GM21786 (cell line): ENCODE results near the gene CTH.
"Not testable (repeated sequence)": the region's sequence is repeated elsewhere in the genome, so short reads cannot be mapped to it uniquely, and the experiment has no call there.

Experiments used
- ATAC-seq: cut with Tn5 transposase; IDR thresholded peaks from one replicate; pipeline ENCODE4 v1.9.1; 2021; ENCODE audit not compliant: unreplicated experiment

The CTH gene

DNA sequence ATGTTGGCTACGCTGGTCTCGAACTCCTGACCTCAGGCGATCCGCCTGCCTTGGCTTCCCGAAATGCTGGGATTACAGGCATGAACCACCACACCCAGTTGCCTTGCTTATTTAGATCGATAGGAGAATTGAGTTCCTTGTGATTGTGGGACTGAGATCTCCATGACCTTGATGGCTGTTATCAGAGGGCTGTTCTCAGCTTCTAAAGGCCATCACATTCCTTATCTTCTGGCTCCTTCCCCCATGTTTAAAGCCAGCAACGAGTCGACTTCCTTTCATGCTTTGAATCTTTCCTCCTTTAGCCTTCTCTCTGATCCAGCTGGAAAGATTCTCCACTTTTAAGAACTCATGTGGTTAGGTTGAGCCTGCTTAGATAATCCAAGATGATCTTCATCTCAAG lies 38.0 kb downstream of the CTH start:
- no peak for ATAC-seq

DNA sequence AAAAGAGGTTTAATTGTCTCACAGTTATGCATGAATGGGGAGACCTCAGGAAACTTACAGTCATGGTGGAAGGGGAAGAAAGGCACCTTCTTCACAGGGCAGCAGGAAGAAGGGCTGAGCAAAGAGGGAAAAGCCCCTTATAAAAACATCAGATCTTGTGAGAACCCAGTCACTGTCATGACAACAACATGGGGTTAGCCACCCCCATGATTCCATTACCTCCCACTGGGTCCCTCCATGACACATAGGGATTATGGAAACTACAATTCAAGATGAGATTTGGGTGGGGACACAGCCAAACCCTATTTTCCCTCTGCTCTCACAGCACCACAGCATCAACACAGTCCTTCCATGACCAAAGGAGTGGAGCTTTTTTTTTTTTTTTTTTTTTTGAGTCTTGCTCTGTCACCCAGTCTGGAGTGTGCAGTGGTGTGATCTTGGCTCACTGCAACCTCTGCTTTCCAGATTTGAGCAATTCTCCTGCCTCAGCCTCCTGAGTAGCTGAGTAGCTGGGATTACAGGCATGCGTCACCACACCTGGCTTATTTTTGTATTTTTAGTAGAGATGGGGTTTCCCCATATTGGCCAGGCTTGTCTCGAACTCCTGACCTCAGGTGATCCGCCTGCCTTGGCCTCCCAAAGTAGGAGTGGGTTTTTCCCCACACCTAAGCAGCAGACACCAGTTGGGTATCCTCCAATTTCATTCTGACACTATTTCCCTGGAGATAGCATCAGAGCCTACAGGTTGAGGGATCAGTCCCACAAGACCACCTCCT lies 41.3 kb downstream of the CTH start:
- not testable (repeated sequence) for ATAC-seq

DNA sequence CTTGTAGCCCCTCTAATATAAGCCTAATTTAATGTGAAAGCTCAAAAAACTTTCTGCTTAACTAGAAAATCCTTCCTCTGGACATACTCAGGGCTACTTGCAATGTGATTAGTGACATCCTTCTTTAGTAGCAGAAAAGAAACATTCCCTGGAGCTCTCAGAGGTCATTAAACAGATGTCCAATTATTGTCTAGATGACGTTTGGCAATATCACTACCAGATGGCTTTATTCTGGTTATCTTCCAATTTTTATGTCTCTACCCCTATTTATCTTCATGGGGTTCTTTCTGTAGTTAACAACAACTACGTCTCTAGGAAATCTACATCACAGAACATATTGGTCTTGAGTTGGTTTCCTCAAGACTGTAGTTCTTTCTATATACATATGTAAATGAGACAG lies 44.2 kb downstream of the CTH start:
- no peak for ATAC-seq

DNA sequence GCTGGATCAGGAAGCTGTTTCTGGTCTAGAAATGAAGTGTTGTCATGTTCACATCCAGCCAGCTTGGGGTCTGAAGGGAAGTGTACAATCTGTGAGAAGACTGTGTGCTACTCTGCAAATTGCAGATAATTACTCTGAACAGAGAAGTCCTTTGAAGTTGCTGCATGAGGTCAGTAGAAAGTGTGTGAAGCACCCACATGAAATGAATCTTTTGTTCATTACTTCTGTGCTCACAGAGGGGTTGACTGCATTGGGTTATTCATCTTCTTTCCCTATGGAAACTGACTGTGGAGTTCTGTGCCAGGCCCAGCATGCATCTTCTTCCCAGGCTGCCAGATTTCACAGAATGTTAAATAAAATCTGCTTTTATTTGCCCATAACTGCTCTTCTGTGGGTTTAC lies 47.1 kb downstream of the CTH start:
- no peak for ATAC-seq

- ATAC-seq, result no peak
Observed at GRCh38 chr1:70459496-70460225, 48.6 kb downstream of the CTH start.

- not testable (repeated sequence) for ATAC-seq
Observed at GRCh38 chr1:70460740-70461713, 50.0 kb downstream of the CTH start.

DNA sequence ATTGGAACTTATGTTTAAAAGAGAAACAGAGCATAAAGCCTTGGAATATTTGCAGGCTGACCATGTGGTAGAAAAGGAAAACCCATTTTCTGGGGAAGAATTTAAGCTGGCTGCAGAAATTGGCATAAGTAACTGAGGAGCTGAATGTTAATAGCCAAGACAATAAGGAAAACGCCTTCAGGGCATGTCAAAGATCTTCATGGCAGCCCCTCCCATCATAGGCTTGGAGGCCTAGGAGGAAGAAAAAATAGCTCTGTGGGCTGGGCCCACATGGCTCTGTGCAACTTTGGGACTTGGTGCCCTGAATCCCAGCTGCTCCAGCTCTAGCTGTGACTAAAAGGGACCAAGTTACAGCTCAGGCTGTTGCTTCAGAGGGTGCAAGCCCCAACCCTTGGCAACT lies 51.5 kb downstream of the CTH start:
- ATAC-seq, result no peak

- no peak for ATAC-seq
Observed at GRCh38 chr1:70465911-70466310, 54.8 kb downstream of the CTH start.

DNA sequence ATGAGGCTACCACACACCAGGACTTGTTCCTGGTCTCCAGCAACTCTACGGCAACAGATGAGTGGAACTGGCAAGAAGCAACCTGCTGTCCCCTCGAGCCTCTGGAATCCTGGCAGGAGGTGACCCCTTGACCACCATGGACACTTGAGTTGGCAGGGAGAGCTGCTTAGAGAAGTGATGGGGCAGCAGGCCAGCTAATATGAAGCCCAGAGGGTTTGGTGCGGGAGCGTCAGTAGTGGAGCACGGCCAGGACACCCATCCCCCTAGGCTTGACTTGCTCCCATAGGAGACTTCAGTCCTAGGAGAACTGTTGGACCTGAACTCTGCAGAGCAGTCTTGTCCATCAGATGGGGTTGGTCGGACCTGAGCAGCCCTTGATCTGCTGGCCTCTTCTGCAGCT lies 56.5 kb downstream of the CTH start:
- no peak for ATAC-seq

- ATAC-seq, result no peak
Observed at GRCh38 chr1:70468180-70468579, 57.1 kb downstream of the CTH start.

DNA sequence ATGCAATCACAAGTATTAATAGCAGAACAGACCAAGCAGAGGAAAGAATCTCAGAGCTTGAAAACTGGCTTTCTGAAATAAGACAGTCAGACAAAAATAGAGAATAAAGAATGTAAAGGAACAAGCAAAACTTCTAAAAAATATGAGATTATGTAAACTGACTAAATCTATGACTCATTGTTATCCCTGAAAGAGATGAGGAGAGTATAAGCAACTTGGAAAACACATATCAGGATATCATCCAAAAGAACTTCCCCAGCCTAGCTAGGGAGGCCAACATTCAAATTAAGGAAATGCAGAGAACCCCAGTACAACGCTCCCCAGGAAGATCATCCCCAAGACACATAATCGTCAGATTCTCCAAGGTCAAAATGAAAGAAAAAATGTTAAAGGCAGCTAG lies 58.1 kb downstream of the CTH start:
- not testable (repeated sequence) for ATAC-seq

- no peak for ATAC-seq
Observed at GRCh38 chr1:70475023-70475422, 64.0 kb downstream of the CTH start.

- ATAC-seq, result no peak
Observed at GRCh38 chr1:70477090-70477489, 66.0 kb downstream of the CTH start.

DNA sequence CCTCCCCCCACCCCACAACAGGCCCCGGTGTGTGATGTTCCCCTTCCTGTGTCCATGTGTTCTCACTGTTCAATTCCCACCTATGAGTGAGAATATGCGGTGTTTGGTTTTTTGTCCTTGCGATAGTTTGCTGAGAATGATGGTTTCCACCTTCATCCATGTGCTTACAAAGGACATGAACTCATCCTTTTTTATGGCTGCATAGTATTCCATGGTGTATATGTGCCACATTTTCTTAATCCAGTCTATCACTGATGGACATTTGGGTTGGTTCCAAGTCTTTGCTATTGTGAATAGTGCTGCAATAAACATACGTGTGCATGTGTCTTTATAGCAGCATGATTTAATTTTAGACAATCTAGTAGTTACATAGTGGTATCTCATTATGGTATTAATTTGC lies 66.8 kb downstream of the CTH start:
- not testable (repeated sequence) for ATAC-seq

- ATAC-seq, result no peak
Observed at GRCh38 chr1:70483342-70483741, 72.3 kb downstream of the CTH start.

DNA sequence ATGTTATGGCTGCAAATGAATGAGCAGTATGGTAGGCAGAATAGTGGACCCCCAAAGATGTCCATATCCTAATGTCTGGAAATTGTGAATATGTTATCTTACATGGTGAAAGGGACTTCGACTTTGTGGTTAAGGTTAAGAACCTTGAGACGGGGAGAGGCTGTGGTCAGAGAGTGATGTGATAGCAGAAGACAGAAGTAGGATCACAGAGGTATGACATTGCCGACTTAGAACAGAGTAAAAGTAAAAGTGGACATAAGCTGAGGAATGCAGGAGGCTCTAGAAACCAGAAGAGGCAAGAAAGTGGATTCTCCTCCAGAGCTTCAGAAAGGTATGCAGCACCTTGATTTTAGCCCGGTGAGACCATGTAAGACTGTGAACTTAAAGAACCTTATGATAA lies 74.6 kb downstream of the CTH start:
- peak; percentile 49 for ATAC-seq

GRCh38 chr1:70486676-70487458 lies 75.8 kb downstream of the CTH start:
- no peak for ATAC-seq

DNA sequence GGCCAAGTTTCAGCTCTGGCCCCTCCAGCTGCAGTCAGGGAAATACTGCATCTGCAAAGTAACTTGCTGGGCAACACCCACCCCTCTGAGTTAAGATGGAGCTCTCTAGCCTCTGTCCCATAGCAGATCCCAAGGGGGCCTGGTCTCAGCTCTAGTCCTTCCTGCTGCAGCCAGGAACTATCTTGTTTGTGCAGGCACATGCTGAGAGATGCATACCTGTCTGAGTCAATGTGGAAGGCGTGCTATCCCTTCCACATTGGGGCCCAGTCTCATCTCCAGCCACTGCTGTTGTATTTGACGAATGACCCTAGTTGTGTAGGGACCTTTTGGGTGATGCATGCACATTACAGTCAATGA lies 76.4 kb downstream of the CTH start:
- ATAC-seq, result no peak

GRCh38 chr1:70487910-70488665 lies 77.0 kb downstream of the CTH start:
- ATAC-seq, result peak; percentile 54
